ENCODE measurements around the gene ARNT2.

The ARNT2 gene

DNA sequence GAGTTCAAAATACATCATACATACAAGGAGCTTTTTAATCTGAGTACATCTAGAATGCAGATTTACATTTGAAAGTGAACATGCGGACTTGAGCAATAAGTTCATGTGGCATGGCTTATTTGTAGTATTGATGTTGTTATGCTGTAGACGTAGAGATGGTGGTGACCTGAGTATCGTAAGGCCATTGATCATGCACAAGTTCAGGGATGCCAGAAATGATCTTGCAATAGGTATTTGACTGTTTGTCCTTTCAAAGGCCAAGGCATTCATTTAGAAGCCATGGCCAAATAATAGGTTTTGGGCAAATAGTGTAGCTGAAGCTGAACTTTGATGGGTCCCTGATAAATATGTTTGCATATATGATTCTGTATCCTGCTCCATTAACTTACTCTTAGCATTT lies 35.0 kb downstream of the ARNT2 start:
- Histone ChIP-seq H3K4me3 (ENCODE audit: control insufficient read depth in 1 of 7, extremely low read depth in 1 of 7, insufficient read depth in 4 of 7, low read depth in 2 of 7, low read length in 6 of 7) (no peak overlapping the region), H3K36me3 (ENCODE audit: control insufficient read depth in 4 of 4, insufficient read depth in 4 of 4, low read length in 3 of 4) (no peaks in the 10 kb centered on the region), H3K27me3 (replicated peaks in 2 of 5; ENCODE audit: control insufficient read depth in 4 of 5, insufficient read depth in 5 of 5, low read length in 4 of 5) (peaks cover 0 to 7% (median 4%) of the 10 kb centered on the region in 5 experiments), H3K9me3 (ENCODE audit: control extremely low read depth in 1 of 5, control insufficient read depth in 4 of 5, insufficient read depth in 2 of 5, low read depth in 1 of 5, low read length in 4 of 5) (no peaks in the 10 kb centered on the region), H3K4me1 (ENCODE audit: control extremely low read depth in 1 of 4, control insufficient read depth in 4 of 4, insufficient read depth in 4 of 4, low read length in 3 of 4) (no peaks in the 10 kb centered on the region), H3K27ac (ENCODE audit: insufficient read depth in 1 of 2, low read depth in 1 of 2, low read length in 2 of 2, poor library complexity in 1 of 2, severe bottlenecking in 2 of 2) (no peak overlapping the region)
- ChIA-PET POLR2A (no interaction called here), CTCF (interaction anchor here (0.6 kb wide), 1 partner anchor 421 kb away, joined by 3 read pairs; no protein-coding TSS in a partner anchor)
- DNase-seq: no peak
- 100% methylated on average over 3 of the region's 3 CpGs for WGBS (ENCODE audit: insufficient coverage)

- DNase-seq: no peak
- H3K27ac ChIP-seq (ENCODE audit: insufficient read depth in 1 of 2, low read depth in 1 of 2, low read length in 2 of 2, poor library complexity in 1 of 2, severe bottlenecking in 2 of 2): no peak overlapping the region
- no peaks in the 10 kb centered on the region for H3K9me3 ChIP-seq (ENCODE audit: control extremely low read depth in 1 of 5, control insufficient read depth in 4 of 5, insufficient read depth in 2 of 5, low read depth in 1 of 5, low read length in 4 of 5)
- ChIA-PET POLR2A (no interaction called here), CTCF (no interaction called here)
- no peaks in the 10 kb centered on the region for H3K4me1 ChIP-seq (ENCODE audit: control extremely low read depth in 1 of 4, control insufficient read depth in 4 of 4, insufficient read depth in 4 of 4, low read length in 3 of 4)
- WGBS (ENCODE audit: insufficient coverage): 97% methylated on average over 3 of the region's 3 CpGs
- H3K4me3 ChIP-seq (ENCODE audit: control insufficient read depth in 1 of 7, extremely low read depth in 1 of 7, insufficient read depth in 4 of 7, low read depth in 2 of 7, low read length in 6 of 7): no peak overlapping the region
- no peaks in the 10 kb centered on the region for H3K36me3 ChIP-seq (ENCODE audit: control insufficient read depth in 4 of 4, insufficient read depth in 4 of 4, low read length in 3 of 4)
- peaks cover 0 to 7% (median 4%) of the 10 kb centered on the region in 5 experiments for H3K27me3 ChIP-seq (replicated peaks in 2 of 5; ENCODE audit: control insufficient read depth in 4 of 5, insufficient read depth in 5 of 5, low read length in 4 of 5)
Measured at GRCh38 chr15:80440024-80440423, 35.8 kb downstream of the ARNT2 start.

DNA sequence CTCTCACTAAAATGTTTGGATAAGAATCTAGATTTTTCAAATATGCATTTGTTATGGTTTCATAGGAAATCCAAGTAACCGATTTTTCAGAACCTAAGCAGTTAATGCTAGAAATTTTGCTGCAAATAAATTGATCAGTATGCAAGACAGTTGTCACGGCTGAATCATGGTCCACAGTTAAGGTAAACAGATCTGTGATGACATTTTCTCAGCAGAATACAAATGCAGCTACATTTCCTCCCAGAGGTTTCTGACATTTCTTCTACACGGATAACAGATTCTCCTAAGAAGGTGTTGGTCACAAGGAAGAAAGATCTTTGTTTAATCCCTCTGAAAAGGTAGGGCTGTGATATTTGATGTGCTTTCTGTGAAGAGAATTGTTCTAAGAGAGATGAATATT lies 36.9 kb downstream of the ARNT2 start:
- POLR2A ChIA-PET: no interaction called here
- CTCF ChIA-PET: no interaction called here
- 79% methylated on average over 2 of the region's 3 CpGs for WGBS (ENCODE audit: insufficient coverage)
- DNase-seq: no peak
- Histone ChIP-seq H3K36me3 (ENCODE audit: control insufficient read depth in 4 of 4, insufficient read depth in 4 of 4, low read length in 3 of 4) (no peaks in the 10 kb centered on the region), H3K27ac (ENCODE audit: insufficient read depth in 1 of 2, low read depth in 1 of 2, low read length in 2 of 2, poor library complexity in 1 of 2, severe bottlenecking in 2 of 2) (no peak overlapping the region), H3K27me3 (replicated peaks in 2 of 5; ENCODE audit: control insufficient read depth in 4 of 5, insufficient read depth in 5 of 5, low read length in 4 of 5) (peaks cover 0 to 8% (median 4%) of the 10 kb centered on the region in 5 experiments), H3K4me3 (ENCODE audit: control insufficient read depth in 1 of 7, extremely low read depth in 1 of 7, insufficient read depth in 4 of 7, low read depth in 2 of 7, low read length in 6 of 7) (no peak overlapping the region), H3K4me1 (ENCODE audit: control extremely low read depth in 1 of 4, control insufficient read depth in 4 of 4, insufficient read depth in 4 of 4, low read length in 3 of 4) (no peaks in the 10 kb centered on the region), H3K9me3 (ENCODE audit: control extremely low read depth in 1 of 5, control insufficient read depth in 4 of 5, insufficient read depth in 2 of 5, low read depth in 1 of 5, low read length in 4 of 5) (no peaks in the 10 kb centered on the region)

GRCh38 chr15:80441714-80442113 lies 37.5 kb downstream of the ARNT2 start:
- CTCF ChIA-PET: no interaction called here
- 95% methylated on average over 6 of the region's 7 CpGs for WGBS (ENCODE audit: insufficient coverage)
- H3K4me3 ChIP-seq (ENCODE audit: control insufficient read depth in 1 of 7, extremely low read depth in 1 of 7, insufficient read depth in 4 of 7, low read depth in 2 of 7, low read length in 6 of 7): no peak overlapping the region
- POLR2A ChIA-PET: no interaction called here
- peaks cover 0 to 8% (median 4%) of the 10 kb centered on the region in 5 experiments for H3K27me3 ChIP-seq (replicated peaks in 2 of 5; ENCODE audit: control insufficient read depth in 4 of 5, insufficient read depth in 5 of 5, low read length in 4 of 5)
- H3K4me1 ChIP-seq (ENCODE audit: control extremely low read depth in 1 of 4, control insufficient read depth in 4 of 4, insufficient read depth in 4 of 4, low read length in 3 of 4): no peaks in the 10 kb centered on the region
- no peaks in the 10 kb centered on the region for H3K9me3 ChIP-seq (ENCODE audit: control extremely low read depth in 1 of 5, control insufficient read depth in 4 of 5, insufficient read depth in 2 of 5, low read depth in 1 of 5, low read length in 4 of 5)
- no peak overlapping the region for H3K27ac ChIP-seq (ENCODE audit: insufficient read depth in 1 of 2, low read depth in 1 of 2, low read length in 2 of 2, poor library complexity in 1 of 2, severe bottlenecking in 2 of 2)
- H3K36me3 ChIP-seq (ENCODE audit: control insufficient read depth in 4 of 4, insufficient read depth in 4 of 4, low read length in 3 of 4): no peaks in the 10 kb centered on the region
- no peak for DNase-seq

GRCh38 chr15:80442728-80443403 lies 38.7 kb downstream of the ARNT2 start:
- H3K27ac ChIP-seq (ENCODE audit: insufficient read depth in 1 of 2, low read depth in 1 of 2, low read length in 2 of 2, poor library complexity in 1 of 2, severe bottlenecking in 2 of 2): no peak overlapping the region
- no peaks in the 10 kb centered on the region for H3K9me3 ChIP-seq (ENCODE audit: control extremely low read depth in 1 of 5, control insufficient read depth in 4 of 5, insufficient read depth in 2 of 5, low read depth in 1 of 5, low read length in 4 of 5)
- ChIA-PET POLR2A (no interaction called here), CTCF (no interaction called here)
- no peaks in the 10 kb centered on the region for H3K4me1 ChIP-seq (ENCODE audit: control extremely low read depth in 1 of 4, control insufficient read depth in 4 of 4, insufficient read depth in 4 of 4, low read length in 3 of 4)
- H3K27me3 ChIP-seq (replicated peaks in 2 of 5; ENCODE audit: control insufficient read depth in 4 of 5, insufficient read depth in 5 of 5, low read length in 4 of 5): peaks cover 0 to 8% (median 4%) of the 10 kb centered on the region in 5 experiments
- no peak overlapping the region for H3K4me3 ChIP-seq (ENCODE audit: control insufficient read depth in 1 of 7, extremely low read depth in 1 of 7, insufficient read depth in 4 of 7, low read depth in 2 of 7, low read length in 6 of 7)
- DNase-seq: no peak
- 100% methylated on average over 5 of the region's 6 CpGs for WGBS (ENCODE audit: insufficient coverage)
- H3K36me3 ChIP-seq (ENCODE audit: control insufficient read depth in 4 of 4, insufficient read depth in 4 of 4, low read length in 3 of 4): no peaks in the 10 kb centered on the region

DNA sequence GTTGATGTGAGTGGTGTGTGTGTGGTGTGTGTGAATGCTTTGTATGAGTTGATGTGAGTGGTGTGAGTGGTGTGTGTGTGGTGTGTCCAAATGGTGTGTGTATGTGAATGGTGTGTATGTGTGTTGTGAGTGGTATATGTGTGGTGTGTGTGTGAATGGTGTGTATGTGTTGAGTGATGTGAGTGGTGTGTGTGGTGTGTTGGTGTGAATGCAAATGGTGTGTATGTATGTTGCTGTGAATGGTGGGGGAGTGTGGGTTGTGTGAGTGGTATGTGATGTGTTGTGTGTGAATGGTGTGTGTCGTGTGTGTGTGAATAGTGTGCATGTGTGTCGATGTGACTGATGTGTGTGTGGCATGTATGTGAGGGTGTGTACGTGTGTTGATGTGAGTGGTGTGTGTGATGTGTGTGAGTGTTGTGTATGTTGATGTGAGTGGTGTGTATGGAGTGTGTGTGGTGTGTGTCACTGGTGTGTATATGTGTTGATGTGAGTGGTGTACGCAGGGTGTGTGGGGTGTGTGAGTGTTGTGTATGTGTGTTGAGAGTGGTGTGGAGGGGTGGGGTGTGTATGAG lies 40.6 kb downstream of the ARNT2 start:
- CTCF ChIA-PET: no interaction called here
- Histone ChIP-seq H3K27ac (ENCODE audit: insufficient read depth in 1 of 2, low read depth in 1 of 2, low read length in 2 of 2, poor library complexity in 1 of 2, severe bottlenecking in 2 of 2) (no peak overlapping the region), H3K36me3 (ENCODE audit: control insufficient read depth in 4 of 4, insufficient read depth in 4 of 4, low read length in 3 of 4) (no peaks in the 10 kb centered on the region), H3K4me1 (ENCODE audit: control extremely low read depth in 1 of 4, control insufficient read depth in 4 of 4, insufficient read depth in 4 of 4, low read length in 3 of 4) (no peaks in the 10 kb centered on the region), H3K4me3 (ENCODE audit: control insufficient read depth in 1 of 7, extremely low read depth in 1 of 7, insufficient read depth in 4 of 7, low read depth in 2 of 7, low read length in 6 of 7) (no peak overlapping the region), H3K27me3 (replicated peaks in 2 of 5; ENCODE audit: control insufficient read depth in 4 of 5, insufficient read depth in 5 of 5, low read length in 4 of 5) (peaks cover 0 to 8% (median 4%) of the 10 kb centered on the region in 5 experiments), H3K9me3 (ENCODE audit: control extremely low read depth in 1 of 5, control insufficient read depth in 4 of 5, insufficient read depth in 2 of 5, low read depth in 1 of 5, low read length in 4 of 5) (no peaks in the 10 kb centered on the region)
- WGBS (ENCODE audit: insufficient coverage): 100% methylated on average over 3 of the region's 4 CpGs
- POLR2A ChIA-PET: no interaction called here
- DNase-seq: no peak

DNA sequence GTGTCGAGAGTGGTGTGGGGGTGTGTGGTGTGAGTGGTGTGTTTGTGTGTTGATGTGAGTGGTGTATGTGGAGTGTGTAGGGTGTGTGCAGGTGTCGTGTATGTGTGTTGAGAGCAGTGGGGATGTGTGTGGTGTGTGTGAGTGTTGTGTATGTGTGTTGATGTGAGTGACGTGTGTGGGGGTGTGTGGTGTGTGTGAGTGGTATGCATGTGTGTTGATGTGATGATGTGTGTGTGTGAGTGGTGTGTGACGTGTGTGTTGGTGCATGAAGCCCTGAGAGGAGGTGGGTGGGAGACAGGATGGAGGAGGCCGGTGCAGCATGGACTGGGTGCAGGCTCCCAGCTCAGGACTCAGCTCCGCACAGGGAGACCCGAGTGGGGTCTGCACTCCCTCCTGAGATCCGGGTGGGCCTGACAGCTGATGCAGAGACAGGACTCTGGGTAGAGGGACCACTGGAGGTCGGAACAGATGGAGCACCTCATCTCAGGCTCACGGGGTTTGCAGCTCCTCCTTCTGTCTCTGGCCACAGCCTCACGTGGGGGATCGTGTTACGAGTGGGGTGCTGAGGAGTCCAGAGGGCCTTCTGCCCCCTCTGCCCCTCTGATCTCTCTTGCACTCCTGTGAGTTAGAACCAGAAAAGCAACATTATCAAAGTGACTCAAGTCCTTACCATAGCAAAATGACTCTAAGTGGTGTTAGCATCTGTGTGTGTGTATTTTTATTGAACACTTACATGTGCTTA lies 41.3 kb downstream of the ARNT2 start:
- no peak for DNase-seq
- ChIA-PET CTCF (no interaction called here), POLR2A (no interaction called here)
- no peaks in the 10 kb centered on the region for H3K4me1 ChIP-seq (ENCODE audit: control extremely low read depth in 1 of 4, control insufficient read depth in 4 of 4, insufficient read depth in 4 of 4, low read length in 3 of 4)
- H3K9me3 ChIP-seq (ENCODE audit: control extremely low read depth in 1 of 5, control insufficient read depth in 4 of 5, insufficient read depth in 2 of 5, low read depth in 1 of 5, low read length in 4 of 5): no peaks in the 10 kb centered on the region
- no peak overlapping the region for H3K4me3 ChIP-seq (ENCODE audit: control insufficient read depth in 1 of 7, extremely low read depth in 1 of 7, insufficient read depth in 4 of 7, low read depth in 2 of 7, low read length in 6 of 7)
- WGBS (ENCODE audit: insufficient coverage): 95% methylated on average over 13 of the region's 13 CpGs
- H3K27ac ChIP-seq (ENCODE audit: insufficient read depth in 1 of 2, low read depth in 1 of 2, low read length in 2 of 2, poor library complexity in 1 of 2, severe bottlenecking in 2 of 2): no peak overlapping the region
- no peaks in the 10 kb centered on the region for H3K36me3 ChIP-seq (ENCODE audit: control insufficient read depth in 4 of 4, insufficient read depth in 4 of 4, low read length in 3 of 4)
- peaks cover 0 to 8% (median 4%) of the 10 kb centered on the region in 5 experiments for H3K27me3 ChIP-seq (replicated peaks in 2 of 5; ENCODE audit: control insufficient read depth in 4 of 5, insufficient read depth in 5 of 5, low read length in 4 of 5)
